Muscle of leg (tissue), 11 donors: Measurements from ENCODE around the gene ZIC4. TPM values are rescaled to one million over a fixed set of nuclear protein-coding genes. Genes with fewer than 3 reads are reported as not detected.

Experiments
- DNase-seq: peaks from one replicate; pipeline ENCODE4 v3.0.0; 2013
- H3K27ac ChIP-seq: one replicate; pipeline ENCODE4 v1.5.1; 2013; ENCODE audit warnings: mild to moderate bottlenecking, low read length, control low read depth
- H3K27me3 ChIP-seq: one replicate; pipeline ENCODE4 v1.6.1; 2013; ENCODE audit warnings: low read length; ENCODE audit not compliant: control insufficient read depth, insufficient read depth
- H3K36me3 ChIP-seq: one replicate; pipeline ENCODE4 v1.6.1; 2013; ENCODE audit warnings: low read length; ENCODE audit not compliant: control insufficient read depth, insufficient read depth
- H3K4me1 ChIP-seq: one replicate; pipeline ENCODE4 v1.6.1; 2013; ENCODE audit warnings: low read length; ENCODE audit not compliant: control insufficient read depth, insufficient read depth
- H3K4me3 ChIP-seq: one replicate; pipeline ENCODE4 v1.5.1; 2013; ENCODE audit warnings: low read length, control low read depth
- H3K9me3 ChIP-seq: replicated peaks from 2 replicates; pipeline ENCODE4 v1.6.1; 2013; ENCODE audit warnings: low read depth, low read length; ENCODE audit not compliant: control insufficient read depth
- WGBS: methylation state at CpG from one replicate; pipeline ENCODE4 v1.1.5; 2013; ENCODE audit warnings: missing lambda C conversion rate; ENCODE audit not compliant: insufficient coverage; 5-methylcytosine and 5-hydroxymethylcytosine counted together
- polyA plus RNA-seq, 8 donors: library from polyadenylated mRNA; unstranded; fragments of 120-200 nt; gene quantifications; one replicate each; pipeline versions ENCODE4 v1.2.1 to v1.2.3, GENCODE V29; 2013; ENCODE audit warnings: inconsistent platforms in 1 of 8, low replicate concordance in 1 of 8; ENCODE audit not compliant: insufficient read length in 8 of 8, insufficient read depth in 1 of 8
- total RNA-seq: library from RNA; stranded (reverse); fragments of 120-200 nt; gene quantifications from one replicate; pipeline ENCODE4 v1.2.4, GENCODE V29; 2013

ZIC4 gene
- total and polyA plus RNA-seq, 9 donors: 1.1 to 6.1 (median 3.6) TPM

GRCh38 chr3:147418808-147419701, 12.7 kb upstream of the ZIC4 start:
- Histone ChIP-seq H3K4me3 (peak overlapping the region; percentile 30), H3K4me1 (peaks cover 12% of the 10 kb centered on the region), H3K27me3 (peaks cover 69% of the 10 kb centered on the region), H3K9me3 (no peaks in the 10 kb centered on the region), H3K27ac (no peak overlapping the region), H3K36me3 (no peaks in the 10 kb centered on the region)
- 3% methylated on average over 42 of the region's 54 CpGs for WGBS
- DNase-seq: peak; percentile 85

- H3K27me3 ChIP-seq: peaks cover 66% of the 10 kb centered on the region
- no peak for DNase-seq
- no peak overlapping the region for H3K4me3 ChIP-seq
- H3K4me1 ChIP-seq: peaks cover 15% of the 10 kb centered on the region
- no CpG with 5 or more reads among the region's 4 CpGs for WGBS
- H3K36me3 ChIP-seq: peaks cover 3% of the 10 kb centered on the region
- no peak overlapping the region for H3K27ac ChIP-seq
- no peaks in the 10 kb centered on the region for H3K9me3 ChIP-seq
Observed at GRCh38 chr3:147418371-147418781, 12.0 kb upstream of the ZIC4 start.

- Histone ChIP-seq H3K27ac (no peak overlapping the region), H3K4me1 (peaks cover 18% of the 10 kb centered on the region), H3K4me3 (no peak overlapping the region), H3K27me3 (peaks cover 66% of the 10 kb centered on the region), H3K9me3 (no peaks in the 10 kb centered on the region), H3K36me3 (peaks cover 10% of the 10 kb centered on the region)
- whole genome bisulfite sequencing: no CpG with 5 or more reads among the region's 7 CpGs
- no peak for DNase-seq
Observed at GRCh38 chr3:147417551-147418295, 11.4 kb upstream of the ZIC4 start.

- Histone ChIP-seq H3K4me1 (peaks cover 23% of the 10 kb centered on the region), H3K4me3 (no peak overlapping the region), H3K36me3 (peaks cover 14% of the 10 kb centered on the region), H3K9me3 (no peaks in the 10 kb centered on the region), H3K27me3 (peaks cover 69% of the 10 kb centered on the region), H3K27ac (no peak overlapping the region)
- DNase-seq: no peak
- WGBS: no CpG with 5 or more reads among the region's 1 CpG
Observed at GRCh38 chr3:147416931-147417330, 10.6 kb upstream of the ZIC4 start.

- H3K4me3 ChIP-seq: no peak overlapping the region
- H3K4me1 ChIP-seq: peaks cover 33% of the 10 kb centered on the region
- WGBS: 33% methylated on average over 1 of the region's 2 CpGs
- no peak overlapping the region for H3K27ac ChIP-seq
- H3K36me3 ChIP-seq: peaks cover 14% of the 10 kb centered on the region
- no peaks in the 10 kb centered on the region for H3K9me3 ChIP-seq
- H3K27me3 ChIP-seq: peaks cover 69% of the 10 kb centered on the region
- no peak for DNase-seq
Observed at GRCh38 chr3:147415874-147416273, 9.5 kb upstream of the ZIC4 start.

- Histone ChIP-seq H3K4me1 (peaks cover 37% of the 10 kb centered on the region), H3K27me3 (peaks cover 69% of the 10 kb centered on the region), H3K4me3 (no peak overlapping the region), H3K9me3 (no peaks in the 10 kb centered on the region), H3K27ac (no peak overlapping the region), H3K36me3 (peaks cover 14% of the 10 kb centered on the region)
- DNase-seq: no peak
- 42% methylated on average over 3 of the region's 6 CpGs for WGBS
Observed at GRCh38 chr3:147415286-147415685, 8.9 kb upstream of the ZIC4 start.

GRCh38 chr3:147414390-147415138, 8.2 kb upstream of the ZIC4 start:
- Histone ChIP-seq H3K4me3 (no peak overlapping the region), H3K4me1 (peaks cover 33% of the 10 kb centered on the region), H3K27me3 (peaks cover 69% of the 10 kb centered on the region), H3K9me3 (no peaks in the 10 kb centered on the region), H3K27ac (no peak overlapping the region), H3K36me3 (peaks cover 14% of the 10 kb centered on the region)
- no peak for DNase-seq
- 37% methylated on average over 3 of the region's 18 CpGs for WGBS

- no CpG with 5 or more reads among the region's 24 CpGs for WGBS
- no peak overlapping the region for H3K27ac ChIP-seq
- DNase-seq: no peak
- H3K4me3 ChIP-seq: no peak overlapping the region
- no peaks in the 10 kb centered on the region for H3K9me3 ChIP-seq
- H3K27me3 ChIP-seq: peaks cover 69% of the 10 kb centered on the region
- H3K4me1 ChIP-seq: peaks cover 34% of the 10 kb centered on the region
- H3K36me3 ChIP-seq: peaks cover 14% of the 10 kb centered on the region
Observed at GRCh38 chr3:147413686-147414389, 7.5 kb upstream of the ZIC4 start.

GRCh38 chr3:147412917-147413685, 6.8 kb upstream of the ZIC4 start:
- Histone ChIP-seq H3K4me3 (no peak overlapping the region), H3K9me3 (no peaks in the 10 kb centered on the region), H3K27ac (no peak overlapping the region), H3K27me3 (peaks cover 69% of the 10 kb centered on the region), H3K4me1 (peaks cover 35% of the 10 kb centered on the region), H3K36me3 (peaks cover 14% of the 10 kb centered on the region)
- 16% methylated on average over 33 of the region's 37 CpGs for WGBS
- DNase-seq: no peak
